GM12878 (cell line): ENCODE data around the gene ATP2C1. TPM values are rescaled to one million over a fixed set of nuclear protein-coding genes. Genes with fewer than 3 reads are reported as not detected.
A peak's percentile ranks its signal among the peaks of the same experiment; 100 is the strongest.

ENCODE experiments used
- ATAC-seq: fragments of 200-7000 bp; cut with Tn5 transposase; 3 replicates; pipeline ENCODE4 v1.9.1; 2020; ENCODE audit warnings: mild to moderate bottlenecking, moderate library complexity
- BruUV-seq: library from RNA; stranded (reverse); fragments of 400-500 nt; replicated peaks from 2 replicates; lab custom pipeline; 2021; lab: Mats Ljungman, UMichigan
- CTCF ChIA-PET: fragments of 300-600 bp; sonication (Branson Sonifier 250); formaldehyde crosslinking; extraction: SDS; loops from one replicate; lab custom pipeline; 2021; ENCODE audit warnings: inconsistent platforms; lab: Yijun Ruan, JAX
- POLR2A ChIA-PET: fragments of 350-600 bp; formaldehyde crosslinking; extraction: SDS; loops from one replicate; lab custom pipeline; 2021; ENCODE audit warnings: inconsistent platforms; lab: Charles Lee
- RAD21 ChIA-PET: fragments of 300-600 bp; sonication (Branson Sonifier 250); formaldehyde crosslinking; loops from one replicate; lab custom pipeline; 2023; ENCODE audit warnings: antibody characterized with exemption; ENCODE audit not compliant: unreplicated experiment; lab: Charles Lee
- SMC1A ChIA-PET: fragments of 300-600 bp; sonication (Branson Sonifier 250); formaldehyde crosslinking; loops from one replicate; lab custom pipeline; 2023; ENCODE audit not compliant: unreplicated experiment, uncharacterized antibody; lab: Charles Lee
- DNase-seq: peaks from one replicate; pipeline ENCODE4 v3.0.0-alpha.2; 2011; ENCODE audit warnings: low read depth, low spot score
- FAIRE-seq: peaks from 3 replicates; lab custom pipeline; 2011; peaks lifted over from hg19 to GRCh38; lab: Jason Lieb, UNC
- H2AFZ ChIP-seq: 2 replicates; pipeline ENCODE4 v1.6.0; 2011; ENCODE audit warnings: low read depth, low read length, control low read depth; ENCODE audit not compliant: control insufficient read depth
- H3K27ac ChIP-seq: 2 replicates; pipeline ENCODE4 v1.5.1; 2011; ENCODE audit warnings: control low read depth; ENCODE audit not compliant: control insufficient read depth, insufficient read depth
- H3K27me3 ChIP-seq, 2 experiments: replicated peaks in 1 of 2; 2 replicates each; pipeline versions ENCODE4 v1.6.0 to v1.6.1; 2011; ENCODE audit warnings: low read length in 1 of 2; ENCODE audit not compliant: control insufficient read depth in 2 of 2, insufficient read depth in 2 of 2
- H3K36me3 ChIP-seq, 2 experiments: 2 replicates each; pipeline ENCODE4 v1.5.1; 2011; ENCODE audit warnings: low read length in 1 of 2; ENCODE audit not compliant: control insufficient read depth in 2 of 2, insufficient read depth in 2 of 2
- H3K4me1 ChIP-seq: 2 replicates; pipeline ENCODE4 v1.6.1; 2011; ENCODE audit warnings: mild to moderate bottlenecking, low read length, moderate library complexity, mixed read lengths; ENCODE audit not compliant: control insufficient read depth, insufficient read depth
- H3K4me2 ChIP-seq: 2 replicates; pipeline ENCODE4 v1.6.0; 2011; ENCODE audit warnings: control low read depth; ENCODE audit not compliant: control insufficient read depth, insufficient read depth
- H3K4me3 ChIP-seq: fragments of 200-600 bp; sonication (generic); 2 replicates; pipeline ENCODE4 v1.5.1; 2016
- H3K79me2 ChIP-seq: 2 replicates; pipeline ENCODE4 v1.6.0; 2011; ENCODE audit warnings: low read length; ENCODE audit not compliant: control insufficient read depth, insufficient read depth
- H3K9ac ChIP-seq: 2 replicates; pipeline ENCODE4 v1.8.0; 2011; ENCODE audit warnings: low read length, control low read depth, mixed read lengths; ENCODE audit not compliant: control insufficient read depth, insufficient read depth
- H3K9me3 ChIP-seq: replicated peaks from 3 replicates; pipeline ENCODE4 v1.5.1; 2011; ENCODE audit warnings: mild to moderate bottlenecking, low read length; ENCODE audit not compliant: control insufficient read depth, insufficient read depth
- H4K20me1 ChIP-seq: 2 replicates; pipeline ENCODE4 v1.6.0; 2011; ENCODE audit not compliant: control insufficient read depth, insufficient read depth
- ATF7 ChIP-seq: fragments of 450-650 bp; IDR thresholded peaks from 2 replicates; pipeline ENCODE4 v1.6.1; 2016; ENCODE audit warnings: low read depth, mild to moderate bottlenecking
- BHLHE40 ChIP-seq, 2 experiments: fragments of 450-650 bp in 1 of 2; IDR thresholded peaks; 2 replicates each; pipeline ENCODE4 v1.6.1; 2011 to 2017; ENCODE audit warnings: low read depth in 2 of 2, borderline replicate concordance in 1 of 2, improper control_type of control experiment in 1 of 2, low read length in 1 of 2, mild to moderate bottlenecking in 1 of 2
- CBX3 ChIP-seq: fragments of 200-600 bp; sonication (generic); IDR thresholded peaks from 2 replicates; pipeline ENCODE4 v1.6.1; 2016; ENCODE audit warnings: low read depth, borderline replicate concordance
- CEBPB ChIP-seq, 2 experiments: fragments of 150-350 bp in 1 of 2; IDR thresholded peaks; 2 replicates each; pipeline ENCODE4 v1.6.1; 2012 to 2014; ENCODE audit warnings: low read depth in 2 of 2, low read length in 2 of 2, borderline replicate concordance in 1 of 2, inconsistent platforms in 1 of 2
- EGR1 ChIP-seq, 2 experiments: IDR thresholded peaks; 1 replicate in 1 of 2; 2 replicates in 1 of 2; pipeline ENCODE4 v1.6.1; 2011 to 2012; ENCODE audit warnings: low read depth in 2 of 2, low read length in 2 of 2, borderline replicate concordance in 1 of 2, mild to moderate bottlenecking in 1 of 2, moderate library complexity in 1 of 2
- NFYA ChIP-seq: IDR thresholded peaks from 2 replicates; pipeline ENCODE4 v1.6.1; 2011; ENCODE audit warnings: low read depth, mild to moderate bottlenecking, low read length, improper control_type of control experiment, borderline replicate concordance
- POLR2A ChIP-seq: IDR thresholded peaks from 2 replicates; pipeline ENCODE4 v1.6.1; 2011; ENCODE audit warnings: low read depth, mild to moderate bottlenecking, low read length
- RUNX3 ChIP-seq: IDR thresholded peaks from 2 replicates; pipeline ENCODE4 v1.6.1; 2012; ENCODE audit warnings: low read length, inconsistent platforms
- SMC3 ChIP-seq: IDR thresholded peaks from 2 replicates; pipeline ENCODE4 v1.6.1; 2011; ENCODE audit warnings: low read length, improper control_type of control experiment, borderline replicate concordance
- STAT1 ChIP-seq: fragments of 450-650 bp; conservative IDR thresholded peaks from 2 replicates; pipeline ENCODE4 v1.6.1; 2014; ENCODE audit warnings: antibody characterized with exemption, mild to moderate bottlenecking
- WGBS: methylation state at CpG from one replicate; pipeline ENCODE4 v1.1.6; 2016; ENCODE audit warnings: low lambda C conversion rate; ENCODE audit not compliant: insufficient replicate concordance, insufficient coverage; ENCODE audit errors: missing lambda C conversion rate; 5-methylcytosine and 5-hydroxymethylcytosine counted together
- in situ Hi-C: fragments of 300-500 bp; cut with MboI; formaldehyde crosslinking; loops from 9 replicates; pipeline ENCODE4 v1.14.3; 2018; ENCODE audit warnings: mixed read lengths
- intact Hi-C: fragments of 100-400 bp; cut with micrococcal nuclease; formaldehyde crosslinking; loops from one replicate; pipeline ENCODE4 v1.14.2; 2022; ENCODE audit not compliant: unreplicated experiment
- polyA plus RNA-seq, 11 experiments: library from polyadenylated mRNA; depleted of rRNA in 4 of 11; unstranded in 6 of 11; stranded (reverse) in 5 of 11; fragments of >200 nt; fragmentation: Nextera tagmentation in 4 of 11; fragmentation: Illumina TruSeq in 1 of 11; extraction: Ambion mirVana in 4 of 11; extraction: Trizol in 1 of 11; gene quantifications; 1 replicate in 1 of 11; 2 replicates in 10 of 11; pipeline versions ENCODE4 v1.2.1 to v1.2.3, GENCODE V29; 2011 to 2016; ENCODE audit warnings: inconsistent platforms in 2 of 11, missing spikeins in 2 of 11, low read depth in 1 of 11
- total RNA-seq, 4 experiments: library from RNA; depleted of rRNA in 3 of 4; stranded (reverse); fragments of >200 nt in 3 of 4; fragmentation: Illumina TruSeq in 1 of 4; extraction: Trizol in 1 of 4; gene quantifications; 2 replicates each; pipeline versions ENCODE4 v1.2.1 to v1.2.3, GENCODE V29; 2013 to 2021
- TF ChIP-seq, protein P1 (sequence below): fragments of 450-650 bp; IDR thresholded peaks from 2 replicates; pipeline ENCODE4 v1.6.1; 2017; ENCODE audit warnings: low read depth, mild to moderate bottlenecking, moderate library complexity
- TF ChIP-seq, protein P2 (sequence below): fragments of 450-650 bp; IDR thresholded peaks from 2 replicates; pipeline ENCODE4 v1.6.1; 2016; ENCODE audit warnings: mild to moderate bottlenecking, moderate library complexity, borderline replicate concordance
- TF ChIP-seq, protein P3 (sequence below): fragments of 450-650 bp; IDR thresholded peaks from 2 replicates; pipeline ENCODE4 v1.6.1; 2014; ENCODE audit warnings: mild to moderate bottlenecking
- TF ChIP-seq, protein P4 (sequence below): fragments of 450-650 bp; IDR thresholded peaks from 2 replicates; pipeline ENCODE4 v1.6.1; 2017; ENCODE audit warnings: borderline replicate concordance

The ATP2C1 gene
- total and polyA plus RNA-seq, 10 of the 15 experiments (the other 5 are each of a cell fraction or from before 2014, with no cell fraction given): 20.6 to 116 (median 55.1) TPM

DNA sequence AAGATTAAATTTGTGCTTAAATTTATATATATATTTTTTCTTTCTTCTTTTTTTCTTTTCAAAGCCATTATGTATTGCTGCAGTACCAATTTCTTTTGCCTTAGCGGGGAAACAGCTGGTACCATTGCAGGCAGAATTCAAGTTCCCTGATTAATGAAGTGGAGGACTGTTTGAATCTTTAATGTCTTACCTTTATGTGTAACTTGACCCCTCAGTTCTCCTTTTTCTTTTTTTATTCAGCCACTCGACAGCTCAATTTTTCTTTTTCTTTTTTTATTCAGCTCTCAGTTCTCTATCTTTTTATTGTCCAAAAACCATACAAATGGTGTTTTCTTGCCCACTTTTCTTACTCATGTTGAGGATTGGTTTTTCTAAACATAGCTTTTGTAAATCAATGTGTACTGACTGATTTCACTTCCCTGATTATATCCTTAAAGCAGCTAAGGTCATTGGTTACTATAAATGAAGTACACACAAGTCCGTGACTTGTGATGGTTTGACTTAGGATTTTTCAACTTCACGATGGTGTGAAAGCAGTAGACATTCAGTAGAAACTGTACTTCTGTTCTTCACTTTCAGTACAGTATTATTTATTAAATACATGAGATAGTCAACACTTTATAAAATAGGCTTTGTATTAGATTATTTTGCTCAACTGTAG is 22.8 kb downstream of the ATP2C1 start:
- in situ Hi-C loops (no loop called here), intact Hi-C loops (no loop called here)
- BruUV-seq: no TSS peak
- FAIRE-seq: peak; percentile 61
- Histone ChIP-seq H3K9ac (no peak overlapping the region), H3K79me2 (peaks cover 37% of the 10 kb centered on the region), H3K9me3 (peaks cover 6% of the 10 kb centered on the region; the same call in 2 of the 3 replicates), H3K4me2 (peak overlapping the region; percentile 55), H2AFZ (no peak overlapping the region), H4K20me1 (no peaks in the 10 kb centered on the region), H3K27me3 (no peaks in the 10 kb centered on the region), H3K36me3 (0 out of 4 replicates have a peak, but pooled peaks cover 0 to 3% of the 10 kb centered on the region in 2 experiments), H3K27ac (peak overlapping the region; percentile 24; the same call in 1 of the 2 replicates), H3K4me1 (peaks cover 12% of the 10 kb centered on the region; the same call in 1 of the 2 replicates), H3K4me3 (no peak overlapping the region)
- ChIA-PET POLR2A (interaction anchor here (0.7 kb wide), 1 partner anchor 22 kb away, joined by 3 read pairs; no protein-coding TSS in a partner anchor), SMC1A (interaction anchor here (0.9 to 2.4 kb wide), 7 partner anchors 8 to 21 kb away, joined by 3 to 9 read pairs (median 3); no protein-coding TSS in a partner anchor), CTCF (interaction anchor here (0.8 to 1.9 kb wide), 5 partner anchors 13 to 156 kb away, joined by 3 to 7 read pairs (median 3); no protein-coding TSS in a partner anchor), RAD21 (interaction anchor here (0.8 to 1.4 kb wide), 3 partner anchors 12 to 55 kb away, joined by 3 to 6 read pairs (median 3); partner anchors contain the start of gene ATP2C1)
- peak; percentile 86 for ATAC-seq
- no peak for DNase-seq
- 40% methylated on average over 4 of the region's 4 CpGs for WGBS
- TF ChIP-seq, protein P1, sequence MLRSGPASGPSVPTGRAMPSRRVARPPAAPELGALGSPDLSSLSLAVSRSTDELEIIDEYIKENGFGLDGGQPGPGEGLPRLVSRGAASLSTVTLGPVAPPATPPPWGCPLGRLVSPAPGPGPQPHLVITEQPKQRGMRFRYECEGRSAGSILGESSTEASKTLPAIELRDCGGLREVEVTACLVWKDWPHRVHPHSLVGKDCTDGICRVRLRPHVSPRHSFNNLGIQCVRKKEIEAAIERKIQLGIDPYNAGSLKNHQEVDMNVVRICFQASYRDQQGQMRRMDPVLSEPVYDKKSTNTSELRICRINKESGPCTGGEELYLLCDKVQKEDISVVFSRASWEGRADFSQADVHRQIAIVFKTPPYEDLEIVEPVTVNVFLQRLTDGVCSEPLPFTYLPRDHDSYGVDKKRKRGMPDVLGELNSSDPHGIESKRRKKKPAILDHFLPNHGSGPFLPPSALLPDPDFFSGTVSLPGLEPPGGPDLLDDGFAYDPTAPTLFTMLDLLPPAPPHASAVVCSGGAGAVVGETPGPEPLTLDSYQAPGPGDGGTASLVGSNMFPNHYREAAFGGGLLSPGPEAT: no peak
- TF ChIP-seq, protein P2, sequence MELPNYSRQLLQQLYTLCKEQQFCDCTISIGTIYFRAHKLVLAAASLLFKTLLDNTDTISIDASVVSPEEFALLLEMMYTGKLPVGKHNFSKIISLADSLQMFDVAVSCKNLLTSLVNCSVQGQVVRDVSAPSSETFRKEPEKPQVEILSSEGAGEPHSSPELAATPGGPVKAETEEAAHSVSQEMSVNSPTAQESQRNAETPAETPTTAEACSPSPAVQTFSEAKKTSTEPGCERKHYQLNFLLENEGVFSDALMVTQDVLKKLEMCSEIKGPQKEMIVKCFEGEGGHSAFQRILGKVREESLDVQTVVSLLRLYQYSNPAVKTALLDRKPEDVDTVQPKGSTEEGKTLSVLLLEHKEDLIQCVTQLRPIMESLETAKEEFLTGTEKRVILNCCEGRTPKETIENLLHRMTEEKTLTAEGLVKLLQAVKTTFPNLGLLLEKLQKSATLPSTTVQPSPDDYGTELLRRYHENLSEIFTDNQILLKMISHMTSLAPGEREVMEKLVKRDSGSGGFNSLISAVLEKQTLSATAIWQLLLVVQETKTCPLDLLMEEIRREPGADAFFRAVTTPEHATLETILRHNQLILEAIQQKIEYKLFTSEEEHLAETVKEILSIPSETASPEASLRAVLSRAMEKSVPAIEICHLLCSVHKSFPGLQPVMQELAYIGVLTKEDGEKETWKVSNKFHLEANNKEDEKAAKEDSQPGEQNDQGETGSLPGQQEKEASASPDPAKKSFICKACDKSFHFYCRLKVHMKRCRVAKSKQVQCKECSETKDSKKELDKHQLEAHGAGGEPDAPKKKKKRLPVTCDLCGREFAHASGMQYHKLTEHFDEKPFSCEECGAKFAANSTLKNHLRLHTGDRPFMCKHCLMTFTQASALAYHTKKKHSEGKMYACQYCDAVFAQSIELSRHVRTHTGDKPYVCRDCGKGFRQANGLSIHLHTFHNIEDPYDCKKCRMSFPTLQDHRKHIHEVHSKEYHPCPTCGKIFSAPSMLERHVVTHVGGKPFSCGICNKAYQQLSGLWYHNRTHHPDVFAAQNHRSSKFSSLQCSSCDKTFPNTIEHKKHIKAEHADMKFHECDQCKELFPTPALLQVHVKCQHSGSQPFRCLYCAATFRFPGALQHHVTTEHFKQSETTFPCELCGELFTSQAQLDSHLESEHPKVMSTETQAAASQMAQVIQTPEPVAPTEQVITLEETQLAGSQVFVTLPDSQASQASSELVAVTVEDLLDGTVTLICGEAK: no peak
- TF ChIP-seq, protein P3, sequence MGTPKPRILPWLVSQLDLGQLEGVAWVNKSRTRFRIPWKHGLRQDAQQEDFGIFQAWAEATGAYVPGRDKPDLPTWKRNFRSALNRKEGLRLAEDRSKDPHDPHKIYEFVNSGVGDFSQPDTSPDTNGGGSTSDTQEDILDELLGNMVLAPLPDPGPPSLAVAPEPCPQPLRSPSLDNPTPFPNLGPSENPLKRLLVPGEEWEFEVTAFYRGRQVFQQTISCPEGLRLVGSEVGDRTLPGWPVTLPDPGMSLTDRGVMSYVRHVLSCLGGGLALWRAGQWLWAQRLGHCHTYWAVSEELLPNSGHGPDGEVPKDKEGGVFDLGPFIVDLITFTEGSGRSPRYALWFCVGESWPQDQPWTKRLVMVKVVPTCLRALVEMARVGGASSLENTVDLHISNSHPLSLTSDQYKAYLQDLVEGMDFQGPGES: no peak
- TF ChIP-seq EGR1 (IDR thresholded peaks at IDR 0.05; ENCODE audit: borderline replicate concordance in 1 of 2, low read depth in 2 of 2, low read length in 2 of 2) (no peak), CEBPB (IDR thresholded peaks at IDR 0.05; ENCODE audit: borderline replicate concordance in 1 of 2, low read depth in 2 of 2, low read length in 2 of 2) (no peak), POLR2A (no peak), BHLHE40 (IDR thresholded peaks at IDR 0.05; ENCODE audit: borderline replicate concordance in 1 of 2, low read depth in 2 of 2, low read length in 1 of 2) (no peak; a peak in 1 of 4 replicates), SMC3 (no peak), NFYA (no peak), RUNX3 (peak; percentile 48), CBX3 (no peak), ATF7 (no peak), STAT1 (no peak)
- TF ChIP-seq, protein P4, sequence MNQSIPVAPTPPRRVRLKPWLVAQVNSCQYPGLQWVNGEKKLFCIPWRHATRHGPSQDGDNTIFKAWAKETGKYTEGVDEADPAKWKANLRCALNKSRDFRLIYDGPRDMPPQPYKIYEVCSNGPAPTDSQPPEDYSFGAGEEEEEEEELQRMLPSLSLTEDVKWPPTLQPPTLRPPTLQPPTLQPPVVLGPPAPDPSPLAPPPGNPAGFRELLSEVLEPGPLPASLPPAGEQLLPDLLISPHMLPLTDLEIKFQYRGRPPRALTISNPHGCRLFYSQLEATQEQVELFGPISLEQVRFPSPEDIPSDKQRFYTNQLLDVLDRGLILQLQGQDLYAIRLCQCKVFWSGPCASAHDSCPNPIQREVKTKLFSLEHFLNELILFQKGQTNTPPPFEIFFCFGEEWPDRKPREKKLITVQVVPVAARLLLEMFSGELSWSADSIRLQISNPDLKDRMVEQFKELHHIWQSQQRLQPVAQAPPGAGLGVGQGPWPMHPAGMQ: no peak
